Spleen (tissue), 13 donors: ENCODE results near the gene GABARAPL1. TPM values are rescaled to one million over a fixed set of nuclear protein-coding genes. Genes with fewer than 3 reads are reported as not detected.

Source experiments
- DNase-seq: peaks from one replicate; pipeline ENCODE4 v3.0.0-alpha.2; 2020
- H3K27ac ChIP-seq, 8 donors: fragments of 200-600 bp; sonication (generic) in 7 of 8; 1 replicate in 4 of 8; 2 replicates in 4 of 8; pipeline versions ENCODE4 v1.5.0 to v1.8.0; 2016 to 2021; ENCODE audit warnings: inconsistent platforms in 4 of 8, mild to moderate bottlenecking in 4 of 8, moderate library complexity in 1 of 8
- H3K27me3 ChIP-seq, 7 donors: fragments of 200-600 bp; sonication (generic) in 6 of 7; replicated peaks in 1 of 7; 1 replicate in 4 of 7; 2 replicates in 3 of 7; pipeline versions ENCODE4 v1.5.0 to v1.8.0; 2016 to 2021; ENCODE audit warnings: inconsistent platforms in 3 of 7, mild to moderate bottlenecking in 1 of 7
- H3K36me3 ChIP-seq, 6 donors: fragments of 200-600 bp; sonication (generic) in 5 of 6; 1 replicate in 4 of 6; 2 replicates in 2 of 6; pipeline versions ENCODE4 v1.5.0 to v1.8.0; 2016 to 2021; ENCODE audit warnings: inconsistent platforms in 2 of 6
- H3K4me1 ChIP-seq, 6 donors: fragments of 200-600 bp; sonication (generic) in 5 of 6; 1 replicate in 3 of 6; 2 replicates in 3 of 6; pipeline versions ENCODE4 v1.5.0 to v1.8.0; 2016 to 2021; ENCODE audit warnings: inconsistent platforms in 3 of 6
- H3K4me3 ChIP-seq, 8 donors: fragments of 200-600 bp; sonication (generic) in 7 of 8; 1 replicate in 4 of 8; 2 replicates in 4 of 8; pipeline versions ENCODE4 v1.5.0 to v1.8.0; 2016 to 2021; ENCODE audit warnings: inconsistent platforms in 4 of 8, mild to moderate bottlenecking in 4 of 8, moderate library complexity in 2 of 8
- H3K9me3 ChIP-seq, 8 donors: fragments of 200-600 bp; sonication (generic) in 7 of 8; 1 replicate in 4 of 8; 2 replicates in 4 of 8; pipeline versions ENCODE4 v1.5.0 to v1.8.0; 2016 to 2021; ENCODE audit warnings: inconsistent platforms in 4 of 8
- CTCF ChIP-seq, 11 experiments: fragments of 200-600 bp in 7 of 11; fragments of 450-650 bp in 4 of 11; sonication (generic) in 4 of 11; IDR thresholded peaks in 8 of 11; conservative IDR thresholded peaks in 3 of 11; 1 replicate in 7 of 11; 2 replicates in 4 of 11; pipeline versions ENCODE4 v1.4.0 to v1.8.0; 2016 to 2021; ENCODE audit warnings: antibody characterized with exemption in 11 of 11, inconsistent platforms in 4 of 11, mild to moderate bottlenecking in 1 of 11
- POLR2A ChIP-seq, 3 donors: fragments of 450-650 bp; IDR thresholded peaks; one replicate each; pipeline ENCODE4 v1.5.1; 2017; ENCODE audit warnings: antibody characterized with exemption in 3 of 3, mild to moderate bottlenecking in 1 of 3
- POLR2AphosphoS5 ChIP-seq, 3 donors: sonication (generic); formaldehyde crosslinking; IDR thresholded peaks; one replicate each; pipeline ENCODE4 v1.5.1; 2017; ENCODE audit warnings: antibody characterized with exemption in 3 of 3
- WGBS, 5 donors: extraction: QIAGEN DNeasy Blood & Tissue Kit in 3 of 5; methylation state at CpG; one replicate each; pipeline versions ENCODE4 v1.1.5 to v1.1.7; 2013 to 2018; 5-methylcytosine and 5-hydroxymethylcytosine counted together
- intact Hi-C: fragments of 100-400 bp; cut with DNase I; formaldehyde crosslinking; loops from one replicate; pipeline ENCODE4 v1.15.0; 2023; ENCODE audit warnings: low total_unique reads
- long read RNA-seq, 2 donors: transcript quantifications; one replicate each; lab custom pipeline, GENCODE V29; 2026
- polyA plus RNA-seq, 3 donors: library from polyadenylated mRNA; stranded (reverse); fragments of 200-250 nt; gene quantifications; one replicate each; pipeline ENCODE4 v1.2.1, GENCODE V29; 2013
- total RNA-seq, 7 donors: library from RNA; depleted of rRNA in 3 of 7; stranded (reverse); fragments of >200 nt in 3 of 7; fragmentation: NEBNext Ultra II Directional in 4 of 7; extraction: Animal tissue kit (Norgen Biotek cat#: 25700) in 4 of 7; gene quantifications; one replicate each; pipeline versions ENCODE4 v1.1.0 to v1.2.1, GENCODE V29; 2016 to 2021
- donor health status: healthy with polysubstance abuse.
- donor health status: DM: no; HTN: no; CAD: no; lungs with moderate emphysema.
- donor health status: DM: no; HTN: no; CAD: no.
- donor health status: Bipolar disorder and iron deficiency.
- donor health status: healthy.
- donor health status: DM: no; HTN: no; CAD: no.
- donor health status: DM: yes; HTN: yes; CAD: no.

The GABARAPL1 gene
- 10 to 100 TPM; 29.8 to 79.7 (median 53.4) TPM for total RNA-seq
- polyA plus RNA-seq: 10 to 100 TPM in 2 of 3 donors, 1 to 10 TPM in 1; 10.0 to 22.5 (median 13.5) TPM
- long read RNA-seq, donor 1, transcript GABARAPL1-201 (4 exons, 1,957 nt): major isoform, 15 of 18 reads
- long read RNA-seq, donor 1, partial matches to known transcripts: 0 of 18 reads
- long read RNA-seq, donor 1, other reads (novel, unspliced or antisense): 0 of 18 reads
- long read RNA-seq, donor 2, transcript GABARAPL1-201 (4 exons, 1,957 nt): major isoform, 13 of 15 reads
- long read RNA-seq, donor 2, partial matches to known transcripts: 0 of 15 reads
- long read RNA-seq, donor 2, other reads (novel, unspliced or antisense): 0 of 15 reads

GRCh38 chr12:10212739-10213131 is at the start of gene GABARAPL1:
Gene GABARAPL1, plus strand, starts transcription at chr12:10212877. Its CDS starts 253 bp downstream, at chr12:10213130.
- peak within 1 kb of the TSS; percentile 91 to 98 (median 98) for H3K27ac ChIP-seq
- peak; percentile 93 for DNase-seq
- H3K4me3 ChIP-seq: peak within 1 kb of the TSS; percentile 64 to 83 (median 72)
- peaks cover 6 to 45% (median 28%) of the 10 kb centered on the region in 6 donors for H3K4me1 ChIP-seq
- intact Hi-C loops: no loop called here
- 0 to 2% (median 1%) methylated on average over 20 to 35 of the region's 35 CpGs for WGBS, 5 donors
- H3K9me3 ChIP-seq: no peaks in the 10 kb centered on the region
- H3K27me3 ChIP-seq: peaks cover 0 to 3% (median 0%) of the 10 kb centered on the region in 7 donors
- peaks cover 0 to 10% (median 0%) of the 10 kb centered on the region in 6 donors for H3K36me3 ChIP-seq
- peak in 2 of 11 experiments; percentile 13 to 22 for TF ChIP-seq CTCF (IDR thresholded peaks at IDR 0.05 in 8 of 11, conservative IDR thresholded peaks at IDR 0.05 in 3 of 11)
- peak in 1 of 3 donors; percentile 22 for TF ChIP-seq POLR2A (IDR thresholded peaks at IDR 0.05)
- TF ChIP-seq POLR2AphosphoS5 (IDR thresholded peaks at IDR 0.05): peak in 2 of 3 donors; percentile 68 to 86

DNA sequence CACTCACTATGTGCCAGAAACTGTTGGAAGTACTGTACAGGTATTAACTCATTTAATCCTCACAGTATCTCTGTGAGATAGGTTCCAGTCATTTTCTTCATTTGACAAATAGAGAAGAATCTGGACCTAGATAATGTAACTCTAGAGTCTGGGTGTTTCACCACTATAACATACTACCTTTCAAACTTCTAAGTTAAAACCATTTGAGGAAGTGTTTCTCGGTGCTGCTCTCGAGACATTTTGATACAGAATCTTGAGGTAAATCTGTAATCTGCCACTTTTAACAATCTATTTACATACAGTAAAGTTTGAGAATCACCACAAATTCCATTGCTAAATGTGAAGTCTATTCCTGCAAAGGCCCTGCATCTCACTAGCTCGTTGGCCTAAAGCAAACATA is 49.6 kb upstream of the GABARAPL1 start:
- intact Hi-C loops: no loop called here
- Histone ChIP-seq H3K27me3 (no peaks in the 10 kb centered on the region), H3K36me3 (no peaks in the 10 kb centered on the region), H3K4me1 (peaks cover 0 to 50% (median 4%) of the 10 kb centered on the region in 6 donors), H3K9me3 (no peaks in the 10 kb centered on the region), H3K4me3 (no peak overlapping the region), H3K27ac (no peak overlapping the region)
- DNase-seq: no peak
- TF ChIP-seq POLR2AphosphoS5 (IDR thresholded peaks at IDR 0.05) (no peak), POLR2A (IDR thresholded peaks at IDR 0.05) (no peak), CTCF (IDR thresholded peaks at IDR 0.05 in 8 of 11, conservative IDR thresholded peaks at IDR 0.05 in 3 of 11) (no peak)
- WGBS, 5 donors: 43 to 48% (median 45%) methylated on average over 3 of the region's 3 CpGs

DNA sequence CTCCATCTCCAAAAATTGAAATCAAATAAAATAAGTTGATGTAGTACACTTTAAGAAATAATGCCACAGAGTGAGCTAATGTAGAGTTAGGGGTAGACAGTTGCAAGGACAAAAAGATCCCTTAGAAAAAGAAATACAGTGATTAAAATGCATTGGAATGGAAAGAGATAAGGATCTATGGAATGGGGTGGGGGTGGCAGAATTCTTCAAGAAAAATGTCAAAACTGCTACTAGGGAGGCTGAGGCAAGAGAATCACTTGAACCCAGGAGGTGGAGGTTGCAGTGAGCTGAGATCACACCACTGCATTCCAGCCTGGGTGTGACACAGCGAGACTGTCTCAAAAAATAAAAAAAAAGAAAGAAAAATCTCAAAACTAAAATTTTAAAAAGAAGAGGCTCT is 47.3 kb upstream of the GABARAPL1 start:
- Histone ChIP-seq H3K9me3 (no peaks in the 10 kb centered on the region), H3K36me3 (no peaks in the 10 kb centered on the region), H3K27ac (no peak overlapping the region), H3K4me3 (no peak overlapping the region), H3K4me1 (peaks cover 0 to 29% (median 4%) of the 10 kb centered on the region in 6 donors), H3K27me3 (peaks cover 0 to 3% (median 0%) of the 10 kb centered on the region in 7 donors)
- WGBS, 5 donors: 0 to 91% (median 0%) methylated on average over 1 of the region's 1 CpG
- intact Hi-C loops: no loop called here
- no peak for DNase-seq
- TF ChIP-seq POLR2AphosphoS5 (IDR thresholded peaks at IDR 0.05): no peak
- TF ChIP-seq CTCF (IDR thresholded peaks at IDR 0.05 in 8 of 11, conservative IDR thresholded peaks at IDR 0.05 in 3 of 11): no peak
- no peak for TF ChIP-seq POLR2A (IDR thresholded peaks at IDR 0.05)

- peaks cover 0 to 12% (median 0%) of the 10 kb centered on the region in 7 donors for H3K27me3 ChIP-seq
Observed at GRCh38 chr12:10167599-10167998, 45.1 kb upstream of the GABARAPL1 start.

More at GRCh38 chr12:10167599-10167998, 45.1 kb upstream of the GABARAPL1 start:
- no peak for DNase-seq
- Histone ChIP-seq H3K9me3 (no peaks in the 10 kb centered on the region), H3K4me1 (peaks cover 0 to 24% (median 0%) of the 10 kb centered on the region in 6 donors), H3K36me3 (no peaks in the 10 kb centered on the region), H3K4me3 (no peak overlapping the region), H3K27ac (peak overlapping the region in 4 of 8 donors; percentile 23 to 70 (median 44))
- intact Hi-C loops: no loop called here
- WGBS, 5 donors: 27 to 51% (median 42%) methylated on average over 5 of the region's 5 CpGs
- no peak for TF ChIP-seq POLR2A (IDR thresholded peaks at IDR 0.05)
- no peak for TF ChIP-seq POLR2AphosphoS5 (IDR thresholded peaks at IDR 0.05)
- TF ChIP-seq CTCF (IDR thresholded peaks at IDR 0.05 in 8 of 11, conservative IDR thresholded peaks at IDR 0.05 in 3 of 11): no peak
